NOMO-1 treated with dmso at 0.1 percent for 144 hours (cell line): ENCODE data around the gene AGPS.
"Not testable (repeated sequence)": the region's sequence is repeated elsewhere in the genome, so short reads cannot be mapped to it uniquely, and the experiment has no call there.

Experiments
- DNase-seq: peaks from one replicate; lab custom pipeline; 2025; ENCODE audit not compliant: unreplicated experiment; lab: John Stamatoyannopoulos, UW

The AGPS gene

DNA sequence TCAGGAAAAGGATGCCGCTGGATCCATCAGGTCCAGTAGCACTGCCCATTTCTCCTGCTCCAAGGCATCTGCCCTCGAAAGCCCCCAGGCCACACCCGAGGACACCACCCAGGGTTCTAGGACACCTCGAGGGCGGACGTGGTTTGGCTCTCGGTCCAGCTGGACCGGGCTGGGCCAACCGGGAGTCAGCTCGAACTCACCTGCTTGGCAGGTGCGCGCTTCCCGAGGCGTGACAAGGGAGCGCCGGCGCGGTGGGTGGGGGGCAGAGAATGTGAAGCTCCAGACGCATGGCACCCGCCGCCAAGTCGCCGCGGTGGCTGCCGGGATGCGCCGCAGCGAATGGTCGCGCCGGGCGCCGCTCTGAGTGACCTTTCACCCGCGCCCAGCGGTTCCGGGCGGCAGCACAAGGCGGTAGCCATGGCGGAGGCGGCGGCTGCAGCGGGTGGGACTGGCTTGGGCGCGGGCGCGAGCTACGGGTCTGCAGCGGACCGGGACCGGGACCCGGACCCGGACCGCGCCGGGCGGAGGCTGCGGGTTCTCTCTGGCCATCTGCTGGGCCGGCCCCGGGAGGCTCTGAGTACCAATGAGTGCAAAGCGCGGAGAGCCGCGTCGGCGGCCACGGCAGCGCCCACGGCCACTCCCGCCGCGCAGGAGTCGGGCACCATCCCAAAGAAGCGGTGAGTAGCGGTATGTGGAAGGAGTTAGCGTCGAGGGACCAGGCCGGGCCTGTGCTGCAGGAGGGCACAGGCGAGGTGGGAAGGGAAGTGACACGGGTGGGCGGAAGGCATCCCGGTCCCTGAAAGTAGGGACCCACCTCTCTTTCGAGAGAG, at the start of gene AGPS:
Gene AGPS (plus strand): TSS at position 401 of the 830 bp plus-strand sequence. CDS start 17 bp downstream, at position 418.
- peak; percentile 49 for DNase-seq

DNA sequence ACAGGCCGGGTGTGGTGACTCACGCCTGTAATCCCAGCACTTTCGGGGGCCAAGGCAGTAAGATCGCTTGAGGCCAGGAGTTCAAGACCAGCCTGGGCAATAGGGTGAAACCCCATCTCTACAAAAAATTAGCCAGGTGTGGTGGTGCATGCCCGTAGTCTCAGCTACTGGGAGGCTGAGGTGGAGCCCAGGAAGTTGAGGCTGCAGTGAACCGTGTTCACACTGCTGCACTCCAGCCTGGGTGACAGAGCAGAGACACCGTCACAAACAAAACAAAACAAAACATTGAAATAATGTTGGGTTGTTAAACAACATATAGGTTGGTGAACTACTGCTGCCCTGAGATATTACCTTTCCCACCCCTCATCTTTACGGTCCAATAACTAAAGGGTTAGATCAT, 48.8 kb upstream of the AGPS start:
- DNase-seq = no peak

DNA sequence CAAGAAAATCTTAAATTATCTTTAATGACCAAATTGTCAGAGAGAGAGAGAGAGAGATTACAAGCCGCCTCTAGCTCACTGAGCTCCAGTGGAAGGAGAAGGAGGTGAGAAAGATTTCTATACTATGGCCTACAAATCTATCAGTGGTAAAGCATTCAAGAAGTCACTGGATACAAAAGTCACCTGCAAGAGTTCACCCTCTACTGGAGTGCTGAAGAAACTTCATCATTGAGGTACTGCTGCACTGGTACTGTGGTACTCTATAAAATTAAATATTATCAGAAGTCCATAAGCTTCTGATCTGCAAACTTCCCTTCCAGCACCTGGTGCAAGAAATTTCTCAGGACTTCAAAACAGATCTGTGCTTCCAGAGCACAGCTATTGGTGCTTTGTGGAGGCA, 48.3 kb upstream of the AGPS start:
- no peak for DNase-seq

DNA sequence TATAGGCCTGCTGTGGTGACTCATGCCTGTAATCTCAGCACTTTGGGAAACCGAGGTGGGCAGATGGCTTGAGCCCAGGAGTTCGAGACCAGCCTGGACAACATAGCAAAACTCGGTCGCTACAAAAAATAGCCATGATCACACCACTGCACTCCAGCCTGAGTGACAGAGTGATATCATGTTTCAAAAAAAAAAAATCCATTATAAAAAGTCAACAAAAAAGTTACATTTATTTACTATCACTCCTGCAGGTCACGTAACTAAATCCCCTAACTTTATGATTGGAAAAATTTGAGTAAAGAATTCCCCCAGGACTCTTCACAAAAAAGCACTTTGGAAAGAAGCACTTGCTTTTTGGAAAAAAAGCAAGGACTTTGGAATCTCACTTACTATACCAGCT, 46.4 kb upstream of the AGPS start:
- no peak for DNase-seq

DNA sequence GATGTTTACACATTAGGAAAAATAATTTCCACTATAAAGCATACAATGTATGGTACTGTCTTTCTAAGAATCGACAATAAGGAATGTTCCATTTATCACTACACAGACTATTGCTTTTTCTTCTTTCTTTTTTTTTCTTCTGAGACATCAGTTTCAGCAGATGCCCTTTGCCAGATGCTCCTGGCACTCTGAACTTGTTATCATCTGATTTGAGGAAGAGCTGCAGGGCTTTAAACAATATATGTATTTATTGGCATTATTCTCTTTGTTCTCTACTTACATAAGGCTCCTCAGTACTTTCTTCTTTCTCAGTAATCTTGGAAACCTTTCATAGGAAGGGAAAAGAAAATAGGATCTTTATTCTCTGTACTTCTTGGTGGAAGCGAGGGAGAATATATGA, 45.0 kb upstream of the AGPS start:
- no peak for DNase-seq

DNA sequence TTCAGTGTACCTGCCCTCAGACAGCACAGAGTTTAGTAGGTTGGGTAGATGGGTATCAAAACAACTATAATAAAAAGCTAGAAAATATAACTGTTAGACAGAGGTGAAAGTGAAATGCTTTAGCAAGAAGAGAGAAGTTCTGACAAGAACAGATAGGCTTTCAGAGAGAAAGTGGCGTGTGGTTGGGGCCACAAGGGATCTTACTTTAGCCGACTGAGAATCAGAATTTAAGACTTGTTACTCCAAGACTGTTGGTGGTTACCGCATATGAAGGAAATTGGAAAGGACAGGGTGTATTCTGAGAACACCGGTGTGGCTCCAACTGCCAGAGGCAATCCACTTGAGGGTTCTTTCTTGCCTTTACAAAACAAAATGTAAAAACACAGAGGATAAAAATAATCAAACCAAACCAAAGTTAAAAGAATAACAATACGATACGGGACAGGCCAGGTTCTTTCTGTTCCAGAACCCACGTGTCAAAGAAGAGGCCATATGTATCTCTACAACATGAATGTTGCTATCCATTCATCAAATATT, 44.4 kb upstream of the AGPS start:
- no peak for DNase-seq

DNA sequence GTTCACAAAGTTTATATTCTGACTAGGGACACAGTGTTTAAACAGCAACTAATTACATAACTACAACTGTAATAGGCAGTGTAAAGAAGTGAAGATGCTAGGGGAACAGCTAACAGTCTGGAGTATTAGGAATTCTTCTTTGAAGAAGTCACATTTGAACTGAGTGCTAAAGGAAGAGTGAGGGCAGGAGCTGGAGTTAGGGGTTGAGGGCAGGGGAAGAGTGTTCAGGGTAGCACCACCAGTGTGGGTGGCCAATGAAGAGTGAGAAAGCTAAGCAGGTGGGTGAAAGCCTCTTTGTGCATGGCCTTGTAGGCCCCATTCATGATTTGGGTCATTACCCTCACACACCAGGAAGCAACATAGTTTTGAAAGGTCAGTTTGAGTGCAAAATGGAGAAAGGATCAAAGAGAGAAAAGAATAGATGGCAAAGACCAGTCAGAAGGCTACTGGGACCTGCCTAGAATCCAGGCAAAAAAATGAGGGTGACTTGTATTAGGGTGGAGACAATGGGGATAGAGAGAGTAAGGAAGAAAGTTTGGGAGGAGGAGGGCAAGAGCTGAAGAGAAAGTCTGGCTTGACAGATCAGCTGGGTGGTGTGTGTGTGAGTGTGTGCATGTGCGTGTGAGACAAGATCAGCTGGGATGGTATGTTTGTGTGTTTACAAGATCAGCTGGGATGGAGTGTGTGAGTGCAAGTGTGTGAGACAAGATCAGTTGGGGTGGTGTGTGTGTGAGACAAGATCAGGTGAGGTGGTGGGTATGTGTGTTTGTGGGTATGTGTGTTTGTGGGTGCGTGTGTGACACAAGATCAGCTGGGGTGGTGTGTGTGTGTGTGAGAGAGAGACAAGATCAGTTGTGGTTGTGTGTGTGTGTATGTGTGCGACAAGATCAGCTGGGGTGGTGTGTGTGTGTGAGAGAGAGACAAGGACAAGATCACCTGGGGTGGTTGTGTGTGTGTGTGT, 43.6 kb upstream of the AGPS start:
- DNase-seq = no peak

DNA sequence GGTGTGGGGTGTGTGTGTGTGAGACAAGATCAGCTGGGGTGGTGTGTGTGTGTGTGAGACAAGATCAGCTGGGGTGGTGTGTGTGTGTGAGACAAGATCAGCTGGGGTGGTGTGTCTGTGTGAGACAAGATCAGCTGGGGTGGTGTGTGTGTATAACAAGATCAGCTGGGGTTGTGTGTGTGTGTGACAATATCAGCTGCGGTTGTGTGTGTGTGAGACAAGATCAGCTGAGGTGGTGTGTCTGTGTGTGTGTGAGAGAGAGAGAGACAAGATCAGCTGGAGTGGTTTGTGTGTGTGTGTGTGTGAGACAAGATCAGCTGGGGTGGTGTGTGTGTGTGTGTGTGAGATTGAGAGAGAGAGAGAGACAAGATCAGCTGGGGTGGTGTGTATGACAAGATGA, 41.9 kb upstream of the AGPS start:
- not testable (repeated sequence) for DNase-seq

DNA sequence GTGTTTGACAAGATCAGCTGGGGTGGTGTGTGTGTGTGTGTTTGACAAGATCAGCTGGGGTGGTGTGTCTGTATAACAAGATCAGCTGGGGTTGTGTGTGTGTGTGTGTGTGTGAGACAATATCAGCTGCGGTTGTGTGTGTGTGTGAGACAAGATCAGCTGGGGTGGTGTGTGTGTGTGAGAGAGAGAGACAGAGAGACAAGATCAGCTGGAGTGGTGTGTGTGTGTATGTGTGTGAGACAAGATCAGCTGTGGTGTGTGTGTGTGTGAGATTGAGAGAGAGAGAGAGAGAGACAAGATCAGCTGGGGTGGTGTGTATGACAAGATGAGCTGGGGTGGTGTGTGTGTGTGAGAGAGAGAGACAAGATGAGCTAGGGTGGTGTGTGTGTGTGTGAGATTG, 41.5 kb upstream of the AGPS start:
- not testable (repeated sequence) for DNase-seq

DNA sequence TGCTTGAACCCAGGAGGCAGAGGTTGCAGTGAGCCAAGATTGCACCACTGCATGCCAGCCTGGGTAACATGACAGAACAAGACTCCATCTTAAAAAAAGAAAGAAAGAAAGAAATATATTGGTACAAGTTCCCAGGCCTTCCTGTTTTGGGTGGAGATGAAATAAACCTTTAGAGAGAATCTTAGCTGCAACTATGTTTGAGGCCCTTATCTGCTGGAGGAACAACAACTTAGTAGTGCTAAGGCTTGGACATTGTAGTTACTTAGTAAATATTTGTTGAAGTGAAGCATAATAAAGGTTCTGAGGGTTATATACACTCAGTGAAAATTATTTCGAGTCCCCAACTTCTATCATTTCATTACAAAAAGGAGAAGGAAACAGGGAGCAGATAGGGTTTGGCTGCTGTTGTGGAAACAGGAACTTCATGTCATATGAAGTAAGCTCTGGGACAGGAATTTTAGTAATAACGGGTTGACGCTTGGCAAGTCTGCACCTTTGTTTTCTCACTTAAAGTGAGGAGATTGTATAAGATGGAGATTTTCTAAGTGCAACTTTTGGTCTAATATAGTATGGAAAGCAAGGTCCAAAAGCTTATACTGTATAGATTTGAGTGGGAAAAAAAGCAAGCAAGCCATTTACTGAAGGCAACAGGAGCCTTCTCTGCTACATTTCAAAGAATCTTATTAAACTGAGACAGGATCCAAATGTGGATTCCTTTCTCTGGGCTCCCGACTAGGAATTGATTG, 40.0 kb upstream of the AGPS start:
- peak; percentile 53 for DNase-seq

DNA sequence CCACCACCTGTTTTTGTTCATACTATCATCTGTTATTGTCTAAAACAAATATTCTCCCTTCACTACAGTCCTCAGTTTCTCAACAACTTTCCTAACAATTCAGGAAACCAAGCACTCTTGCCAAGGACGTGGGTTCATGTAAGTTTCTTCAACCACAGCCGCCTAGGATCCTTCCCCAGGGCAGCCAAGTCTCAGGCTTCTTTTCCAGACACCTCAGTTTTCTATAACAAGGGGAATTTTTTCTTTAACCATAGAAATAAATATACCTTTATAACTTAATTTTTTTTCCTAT, 39.4 kb upstream of the AGPS start:
- DNase-seq = no peak

DNA sequence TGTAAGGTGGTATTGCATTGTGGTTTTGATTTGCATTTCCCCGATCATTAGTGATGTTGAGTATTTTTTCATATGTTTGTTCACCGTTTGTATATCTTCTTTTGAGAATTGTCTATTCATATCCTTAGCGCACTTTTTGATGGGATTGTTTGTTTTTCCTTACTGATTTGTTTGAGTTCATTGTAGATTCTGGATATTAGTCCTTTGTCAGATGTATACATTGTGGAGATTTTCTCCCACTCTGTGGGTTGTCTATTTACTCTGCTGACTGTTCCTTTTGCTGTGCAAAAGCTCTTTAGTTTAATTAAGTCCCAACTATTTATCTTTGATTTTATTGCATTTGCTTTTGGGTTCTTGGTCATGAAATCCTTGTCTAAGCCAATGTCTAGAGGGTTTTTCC, 38.0 kb upstream of the AGPS start:
- DNase-seq = not testable (repeated sequence)

DNA sequence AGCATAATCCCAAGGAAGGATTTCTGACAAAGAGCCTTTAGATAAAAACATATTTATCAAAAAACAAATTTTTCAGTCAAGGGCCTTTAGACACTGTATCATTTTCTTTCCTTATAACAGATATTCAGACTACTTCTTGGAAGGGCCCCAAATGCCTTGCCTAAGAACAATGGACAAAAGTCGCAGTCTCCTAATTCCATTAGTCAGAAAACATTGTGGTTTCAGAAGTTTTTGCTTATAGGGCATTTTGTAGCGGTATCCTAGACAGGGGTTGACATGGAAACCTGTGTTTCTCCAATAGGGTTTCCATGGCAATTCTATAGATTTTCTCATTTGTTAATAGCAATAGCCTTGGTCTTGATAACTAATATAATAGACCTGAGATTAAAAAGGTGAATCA, 36.7 kb upstream of the AGPS start:
- no peak for DNase-seq

DNA sequence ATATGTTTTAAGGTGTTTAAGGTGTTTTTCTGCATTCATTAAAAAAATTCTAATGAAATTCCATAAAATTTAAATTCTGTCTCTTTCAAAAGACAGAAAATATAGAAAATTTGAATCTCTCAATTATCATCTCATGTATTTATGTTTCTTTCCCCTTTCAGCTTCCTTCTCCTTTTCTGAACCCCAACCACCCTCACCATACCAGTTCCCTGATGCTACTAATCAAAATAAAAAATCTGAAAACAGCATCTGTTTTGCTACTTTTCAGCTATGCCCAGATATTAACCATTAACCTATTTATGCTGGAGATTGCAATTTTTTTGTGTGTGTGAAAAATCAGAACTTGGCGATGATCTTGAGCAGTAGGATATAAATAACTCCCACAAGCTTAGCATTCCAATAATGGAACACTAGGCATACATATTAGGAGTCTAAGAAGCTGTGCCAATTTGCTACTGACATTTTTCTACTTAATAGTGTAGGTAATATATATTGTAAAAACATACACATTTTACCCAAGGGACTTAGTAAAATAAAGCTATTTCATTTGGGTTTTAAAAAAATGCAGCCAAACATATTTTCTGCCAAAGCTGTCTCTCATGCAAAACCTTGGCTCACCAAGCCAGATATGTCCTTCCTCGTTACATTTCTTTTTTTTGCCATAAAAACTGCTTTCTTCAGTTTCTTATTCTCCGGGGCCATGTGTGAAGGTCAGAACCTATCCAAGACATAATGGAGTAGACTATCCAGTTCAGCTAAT, 32.6 kb upstream of the AGPS start:
- DNase-seq = no peak

DNA sequence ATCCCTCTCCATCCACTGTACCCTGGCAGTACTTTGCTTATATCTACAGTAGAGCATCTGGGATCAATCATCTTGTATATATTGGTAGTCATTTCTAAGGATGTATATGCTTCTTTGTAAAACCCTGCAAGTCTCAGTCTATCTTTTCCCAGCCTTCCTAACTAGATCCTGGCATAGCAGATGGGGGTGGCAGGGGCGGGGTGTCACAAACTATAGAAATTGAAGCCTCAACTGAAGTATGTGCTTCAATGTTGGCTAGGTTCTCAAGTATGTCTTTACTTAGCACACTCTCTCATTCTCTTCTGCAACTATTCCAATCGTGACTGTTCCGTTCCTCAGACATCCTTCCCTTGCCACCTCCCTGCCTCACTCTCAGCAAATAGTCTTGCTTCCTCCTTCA, 30.1 kb upstream of the AGPS start:
- no peak for DNase-seq

DNA sequence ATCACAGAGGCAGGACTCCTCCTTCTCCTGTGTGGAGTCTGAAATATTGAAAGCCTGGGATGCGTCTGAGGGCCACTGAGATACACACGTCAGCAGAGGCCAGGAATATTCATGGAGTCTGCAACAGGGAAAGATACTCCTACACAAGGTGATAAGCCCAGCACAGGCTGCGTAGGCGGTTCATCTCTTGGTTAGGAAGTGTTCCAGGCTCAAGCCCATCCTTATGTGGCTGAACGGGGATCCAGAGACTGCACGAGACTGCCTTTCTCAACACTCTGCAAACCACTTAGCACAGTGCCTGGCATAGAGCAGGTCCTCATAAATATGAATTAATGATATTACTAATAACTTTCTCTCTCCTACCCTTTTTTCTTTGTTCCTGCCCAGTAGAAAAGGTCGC, 29.2 kb upstream of the AGPS start:
- no peak for DNase-seq

DNA sequence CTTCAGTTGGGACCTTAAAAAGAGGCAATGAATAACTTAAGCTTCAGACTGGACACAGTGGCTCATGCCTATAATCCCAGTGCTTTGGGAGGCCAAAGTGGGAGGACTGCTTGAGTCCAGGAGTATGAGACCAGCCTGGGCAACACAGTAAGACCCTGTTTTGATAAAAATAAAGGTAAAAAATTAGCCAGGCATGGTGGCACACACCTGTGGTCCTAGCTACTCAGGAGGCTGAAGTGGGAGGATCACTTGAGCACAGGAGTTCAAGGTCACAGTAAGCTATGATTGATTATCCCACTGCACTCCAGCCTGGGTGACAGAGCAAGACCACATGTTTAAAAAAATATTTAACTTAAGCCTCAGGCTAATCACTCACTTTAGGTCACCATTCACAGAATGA, 26.8 kb upstream of the AGPS start:
- DNase-seq = not testable (repeated sequence)

DNA sequence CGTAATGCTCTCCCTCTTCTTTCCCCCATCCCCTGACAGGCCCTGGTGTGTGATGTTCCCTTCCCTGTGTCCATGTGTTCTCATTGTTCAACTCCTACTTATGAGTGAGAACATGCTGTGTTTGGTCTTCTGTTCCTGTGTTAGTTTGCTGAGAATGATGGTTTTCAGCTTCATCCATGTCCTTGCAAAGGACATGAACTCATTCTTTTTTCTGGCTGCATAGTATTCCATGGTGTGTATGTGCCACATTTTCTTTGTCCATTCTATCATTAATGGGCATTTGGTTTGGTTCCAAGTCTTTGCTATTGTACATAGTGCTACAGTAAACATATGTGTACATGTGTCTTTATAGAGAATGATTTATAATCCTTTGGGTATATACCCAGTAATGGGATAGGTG, 24.6 kb upstream of the AGPS start:
- not testable (repeated sequence) for DNase-seq

DNA sequence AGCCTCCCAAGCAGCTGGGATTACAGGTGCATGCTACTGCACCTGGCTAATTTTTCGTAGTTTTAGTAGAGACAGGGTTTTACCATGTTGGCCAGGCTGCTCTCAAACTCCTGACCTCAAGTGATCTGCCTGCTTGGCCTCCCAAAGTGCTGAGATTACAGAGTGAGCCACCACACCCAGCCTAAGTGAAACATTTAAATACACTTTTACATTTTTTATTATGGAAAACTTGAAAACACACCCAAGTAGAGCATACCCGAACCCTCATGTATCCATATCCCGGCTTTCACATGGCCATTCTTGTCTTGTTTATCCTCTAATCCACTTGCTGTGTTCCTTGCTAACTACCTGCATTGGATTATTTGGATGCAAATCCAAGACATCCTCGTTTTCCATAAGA, 13.2 kb upstream of the AGPS start:
- no peak for DNase-seq

DNA sequence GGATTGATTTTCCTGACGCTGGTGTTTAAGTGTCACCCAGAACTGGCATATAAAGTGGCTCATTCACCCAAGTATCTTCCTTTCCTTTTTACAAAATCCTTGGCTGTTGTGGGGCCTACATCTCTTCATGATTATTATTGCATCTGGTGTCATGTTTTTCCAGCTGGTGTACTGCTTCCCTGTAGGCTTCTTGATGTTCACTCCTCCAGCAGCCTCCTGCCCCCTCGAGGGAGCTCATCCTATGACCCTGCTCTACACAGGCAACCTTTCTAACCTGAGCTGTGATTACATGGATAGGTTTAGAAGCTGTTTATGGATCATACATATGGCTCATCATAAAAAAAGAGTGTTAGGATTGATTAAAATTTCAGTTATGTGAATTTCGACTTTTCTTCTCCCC, 12.4 kb upstream of the AGPS start:
- DNase-seq = no peak

DNA sequence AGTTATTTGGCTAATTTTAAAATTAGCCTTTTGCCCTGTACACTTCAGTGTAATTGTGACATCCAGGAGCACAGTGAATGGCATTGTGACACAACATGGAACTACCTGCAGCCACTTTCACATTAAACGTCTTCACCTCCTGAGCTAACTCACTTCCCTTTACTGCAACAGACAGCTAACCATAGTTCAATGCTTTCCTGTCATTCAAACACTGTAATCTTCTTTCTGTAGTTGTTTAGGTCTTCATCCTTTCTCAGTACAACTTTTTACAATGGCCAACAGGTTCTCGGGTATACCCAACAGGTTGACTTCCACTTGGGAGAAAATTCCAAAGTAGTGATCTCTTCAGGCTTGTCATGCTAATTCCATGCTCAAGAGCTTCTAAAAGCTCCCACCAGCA, 8.6 kb upstream of the AGPS start:
- DNase-seq = no peak
